ENCODE results near the gene NCR1. TPM values are rescaled to one million over a fixed set of nuclear protein-coding genes. Genes with fewer than 3 reads are reported as not detected.

NCR1 gene
- total RNA-seq, 1 donor from 2014 or later = not detected

Other genes starting within 250 kb of the NCR1 start
- gene LILRB4, start 243.2 kb upstream of the NCR1 start, total RNA-seq = 3.1 TPM
- gene KIR3DL3, start 181.7 kb upstream of the NCR1 start, total RNA-seq = not detected
- not detected for gene KIR2DL3, start 167.6 kb upstream of the NCR1 start, total RNA-seq
- not detected for gene KIR2DL1, start 136.4 kb upstream of the NCR1 start, total RNA-seq
- 0.39 TPM for gene KIR2DL4, start 102.5 kb upstream of the NCR1 start, total RNA-seq
- gene KIR3DL1, start 89.7 kb upstream of the NCR1 start, total RNA-seq = not detected
- gene KIR2DS4, start 73.5 kb upstream of the NCR1 start, total RNA-seq = not detected
- not detected for gene KIR3DL2, start 55.7 kb upstream of the NCR1 start, total RNA-seq
- gene FCAR, start 31.9 kb upstream of the NCR1 start, total RNA-seq = 0.39 TPM
- gene NLRP7, start 41.4 kb downstream of the NCR1 start, total RNA-seq = not detected
- 75.1 TPM for gene NLRP2, start 60.2 kb downstream of the NCR1 start, total RNA-seq
- 1.2 TPM for gene GP6, start 132.1 kb downstream of the NCR1 start, total RNA-seq
- 24.8 TPM for gene RDH13, start 157.0 kb downstream of the NCR1 start, total RNA-seq
- gene EPS8L1, start 169.7 kb downstream of the NCR1 start, total RNA-seq = 64.6 TPM
- gene PPP1R12C, start 211.5 kb downstream of the NCR1 start, total RNA-seq = 183 TPM
- gene TNNT1, start 243.1 kb downstream of the NCR1 start, total RNA-seq = 0.89 TPM